ENCODE measurements around the gene THPO.

The THPO gene

DNA sequence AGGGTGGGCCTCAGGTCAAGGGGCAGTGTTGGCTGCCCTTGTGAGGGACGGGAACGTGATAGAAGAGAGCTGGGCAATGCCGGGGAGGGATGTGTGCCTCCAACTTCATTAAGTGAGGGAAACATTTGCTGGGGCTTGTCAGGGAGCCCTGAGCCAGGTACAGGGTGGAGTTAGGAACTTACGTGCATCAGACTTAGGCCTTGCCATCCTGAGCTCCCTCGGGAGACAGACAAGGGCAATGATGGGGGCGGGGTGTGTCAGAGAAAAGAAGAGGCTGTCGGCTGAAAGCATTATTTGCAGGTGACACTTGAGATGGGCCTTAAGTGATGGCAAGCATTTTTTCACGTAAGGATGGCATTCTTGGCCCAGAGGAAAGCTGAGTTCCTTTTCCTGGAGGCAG is 39.0 kb downstream of the THPO start:
- H3K79me2 ChIP-seq (ENCODE audit: low read length), result no peaks in the 10 kb centered on the region
- H3F3A ChIP-seq (ENCODE audit: insufficient read depth, low read length), result peaks cover 13% of the 10 kb centered on the region
- 0 out of 2 replicates have a peak, but pooled peaks cover 4% of the 10 kb centered on the region for H3K4me1 ChIP-seq (ENCODE audit: low read length)
- H2AFZ ChIP-seq (ENCODE audit: low read length), result no peak overlapping the region
- peaks cover 9% of the 10 kb centered on the region; the same call in 1 of the 2 replicates for H4K20me1 ChIP-seq (ENCODE audit: insufficient read depth, low read length)
- no peaks in the 10 kb centered on the region for H3K27me3 ChIP-seq (replicated peaks; ENCODE audit: insufficient read depth, low read length)
- H3K36me3 ChIP-seq (replicated peaks; ENCODE audit: insufficient read depth, low read length), result no peaks in the 10 kb centered on the region
- no peaks in the 10 kb centered on the region for H3K9me2 ChIP-seq (replicated peaks; ENCODE audit: insufficient read depth, low read length)
- no peak overlapping the region for H3K4me3 ChIP-seq (ENCODE audit: low read length)
- TF ChIP-seq, protein P1, sequence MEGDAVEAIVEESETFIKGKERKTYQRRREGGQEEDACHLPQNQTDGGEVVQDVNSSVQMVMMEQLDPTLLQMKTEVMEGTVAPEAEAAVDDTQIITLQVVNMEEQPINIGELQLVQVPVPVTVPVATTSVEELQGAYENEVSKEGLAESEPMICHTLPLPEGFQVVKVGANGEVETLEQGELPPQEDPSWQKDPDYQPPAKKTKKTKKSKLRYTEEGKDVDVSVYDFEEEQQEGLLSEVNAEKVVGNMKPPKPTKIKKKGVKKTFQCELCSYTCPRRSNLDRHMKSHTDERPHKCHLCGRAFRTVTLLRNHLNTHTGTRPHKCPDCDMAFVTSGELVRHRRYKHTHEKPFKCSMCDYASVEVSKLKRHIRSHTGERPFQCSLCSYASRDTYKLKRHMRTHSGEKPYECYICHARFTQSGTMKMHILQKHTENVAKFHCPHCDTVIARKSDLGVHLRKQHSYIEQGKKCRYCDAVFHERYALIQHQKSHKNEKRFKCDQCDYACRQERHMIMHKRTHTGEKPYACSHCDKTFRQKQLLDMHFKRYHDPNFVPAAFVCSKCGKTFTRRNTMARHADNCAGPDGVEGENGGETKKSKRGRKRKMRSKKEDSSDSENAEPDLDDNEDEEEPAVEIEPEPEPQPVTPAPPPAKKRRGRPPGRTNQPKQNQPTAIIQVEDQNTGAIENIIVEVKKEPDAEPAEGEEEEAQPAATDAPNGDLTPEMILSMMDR (IDR thresholded peaks at IDR 0.05; ENCODE audit: low read length), result no peak
- TF ChIP-seq EZH2 (optimal IDR thresholded peaks at IDR 0.05; ENCODE audit: low read depth, low read length) (no peak), EZH2phosphoT487 (IDR thresholded peaks at IDR 0.05; ENCODE audit: low read length) (no peak)
- H3K9ac ChIP-seq (ENCODE audit: low read length), result no peak overlapping the region
- no peak overlapping the region for H3K4me2 ChIP-seq (ENCODE audit: low read depth, low read length)
- no peak for DNase-seq
- H3K27ac ChIP-seq (ENCODE audit: low read length), result no peak overlapping the region
- H3K9me3 ChIP-seq (replicated peaks; ENCODE audit: insufficient read depth, low read length), result no peaks in the 10 kb centered on the region

DNA sequence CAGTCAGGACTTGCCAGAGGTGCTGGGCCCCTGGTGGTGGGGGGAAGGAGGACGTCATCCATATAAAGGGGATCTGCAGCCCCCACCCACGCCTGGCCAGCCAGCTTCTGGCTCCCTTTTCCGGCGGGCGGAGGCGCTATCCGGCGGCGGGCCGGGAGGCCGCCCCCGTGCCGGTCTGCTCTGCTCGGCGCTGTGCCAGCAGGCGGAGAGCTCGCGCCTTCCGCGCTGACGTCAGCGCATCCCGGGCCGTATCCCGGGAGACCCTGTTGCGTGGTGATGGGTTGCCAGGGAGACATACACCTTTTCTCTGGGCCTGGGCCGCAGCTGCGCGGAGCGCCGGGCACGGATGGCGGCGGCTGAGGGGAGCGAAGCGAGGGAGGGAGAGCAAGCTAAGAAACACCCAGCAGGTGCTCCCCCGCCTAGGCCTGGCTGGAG is 39.5 kb downstream of the THPO start:
- H3K79me2 ChIP-seq (ENCODE audit: low read length), result no peaks in the 10 kb centered on the region
- H3K4me1 ChIP-seq (ENCODE audit: low read length), result 0 out of 2 replicates have a peak, but pooled peaks cover 4% of the 10 kb centered on the region
- no peak overlapping the region for H3K9ac ChIP-seq (ENCODE audit: low read length)
- H4K20me1 ChIP-seq (ENCODE audit: insufficient read depth, low read length), result peaks cover 14% of the 10 kb centered on the region; the same call in 1 of the 2 replicates
- no peaks in the 10 kb centered on the region for H3K9me2 ChIP-seq (replicated peaks; ENCODE audit: insufficient read depth, low read length)
- no peak for TF ChIP-seq EZH2 (optimal IDR thresholded peaks at IDR 0.05; ENCODE audit: low read depth, low read length)
- TF ChIP-seq, protein P1 (IDR thresholded peaks at IDR 0.05; ENCODE audit: low read length), result no peak
- no peak for TF ChIP-seq EZH2phosphoT487 (IDR thresholded peaks at IDR 0.05; ENCODE audit: low read length)
- DNase-seq, result no peak
- no peaks in the 10 kb centered on the region for H3K36me3 ChIP-seq (replicated peaks; ENCODE audit: insufficient read depth, low read length)
- H3K4me3 ChIP-seq (ENCODE audit: low read length), result no peak overlapping the region
- no peak overlapping the region for H3K27ac ChIP-seq (ENCODE audit: low read length)
- peaks cover 18% of the 10 kb centered on the region for H3F3A ChIP-seq (ENCODE audit: insufficient read depth, low read length)
- H3K9me3 ChIP-seq (replicated peaks; ENCODE audit: insufficient read depth, low read length), result no peaks in the 10 kb centered on the region
- no peak overlapping the region for H3K4me2 ChIP-seq (ENCODE audit: low read depth, low read length)
- no peak overlapping the region for H2AFZ ChIP-seq (ENCODE audit: low read length)
- no peaks in the 10 kb centered on the region for H3K27me3 ChIP-seq (replicated peaks; ENCODE audit: insufficient read depth, low read length)

DNA sequence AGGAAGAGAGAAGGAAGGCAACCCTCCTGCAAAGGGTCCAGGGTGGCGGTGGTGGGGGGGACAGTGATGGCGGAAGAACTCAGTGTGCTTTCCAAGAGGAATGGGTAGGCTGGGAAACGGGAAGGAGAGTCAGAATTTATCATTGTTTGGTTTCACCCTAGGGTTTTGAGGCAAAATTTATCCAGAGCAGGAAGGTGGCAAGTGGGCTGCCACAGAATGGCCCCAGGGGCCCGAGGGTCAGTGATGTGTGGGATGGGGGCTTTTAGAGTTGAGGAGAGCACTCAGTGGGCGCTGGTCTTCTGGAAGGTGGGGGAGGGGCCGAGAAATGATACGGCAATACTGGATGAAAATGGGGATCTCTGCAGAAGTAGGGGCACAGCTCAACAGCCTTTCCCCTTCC is 40.0 kb downstream of the THPO start:
- 0 out of 2 replicates have a peak, but pooled peaks cover 4% of the 10 kb centered on the region for H3K4me1 ChIP-seq (ENCODE audit: low read length)
- no peak overlapping the region for H3K4me2 ChIP-seq (ENCODE audit: low read depth, low read length)
- H3K4me3 ChIP-seq (ENCODE audit: low read length), result no peak overlapping the region
- DNase-seq, result no peak
- H4K20me1 ChIP-seq (ENCODE audit: insufficient read depth, low read length), result peaks cover 18% of the 10 kb centered on the region; the same call in 1 of the 2 replicates
- H3K27me3 ChIP-seq (replicated peaks; ENCODE audit: insufficient read depth, low read length), result no peaks in the 10 kb centered on the region
- no peaks in the 10 kb centered on the region for H3K36me3 ChIP-seq (replicated peaks; ENCODE audit: insufficient read depth, low read length)
- no peak overlapping the region for H3K27ac ChIP-seq (ENCODE audit: low read length)
- TF ChIP-seq EZH2phosphoT487 (IDR thresholded peaks at IDR 0.05; ENCODE audit: low read length) (no peak), EZH2 (optimal IDR thresholded peaks at IDR 0.05; ENCODE audit: low read depth, low read length) (no peak)
- TF ChIP-seq, protein P1 (IDR thresholded peaks at IDR 0.05; ENCODE audit: low read length), result no peak
- H3K9me3 ChIP-seq (replicated peaks; ENCODE audit: insufficient read depth, low read length), result no peaks in the 10 kb centered on the region
- no peak overlapping the region for H3K9ac ChIP-seq (ENCODE audit: low read length)
- no peaks in the 10 kb centered on the region for H3K9me2 ChIP-seq (replicated peaks; ENCODE audit: insufficient read depth, low read length)
- no peak overlapping the region for H2AFZ ChIP-seq (ENCODE audit: low read length)
- H3F3A ChIP-seq (ENCODE audit: insufficient read depth, low read length), result peaks cover 24% of the 10 kb centered on the region
- peaks cover 5% of the 10 kb centered on the region; the same call in 1 of the 2 replicates for H3K79me2 ChIP-seq (ENCODE audit: low read length)

All from MM.1S (cell line).